ENCODE results near the gene MINDY4.

GRCh38 chr7:30899066-30899465 is 127.8 kb downstream of the MINDY4 start:
- TF ChIP-seq, protein P1, sequence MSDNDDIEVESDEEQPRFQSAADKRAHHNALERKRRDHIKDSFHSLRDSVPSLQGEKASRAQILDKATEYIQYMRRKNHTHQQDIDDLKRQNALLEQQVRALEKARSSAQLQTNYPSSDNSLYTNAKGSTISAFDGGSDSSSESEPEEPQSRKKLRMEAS (IDR thresholded peaks at IDR 0.05; ENCODE audit: low read depth, low read length), result no peak
- TF ChIP-seq MYB (IDR thresholded peaks at IDR 0.05; ENCODE audit: borderline replicate concordance, low read depth, low read length), result no peak
- TF ChIP-seq RAD21 (IDR thresholded peaks at IDR 0.05; ENCODE audit: insufficient read depth, low read depth, low read length), result no peak
- no peak for TF ChIP-seq BCL11A (IDR thresholded peaks at IDR 0.05; ENCODE audit: low read depth, low read length)
